ENCODE data around the gene C22orf15.

DNA sequence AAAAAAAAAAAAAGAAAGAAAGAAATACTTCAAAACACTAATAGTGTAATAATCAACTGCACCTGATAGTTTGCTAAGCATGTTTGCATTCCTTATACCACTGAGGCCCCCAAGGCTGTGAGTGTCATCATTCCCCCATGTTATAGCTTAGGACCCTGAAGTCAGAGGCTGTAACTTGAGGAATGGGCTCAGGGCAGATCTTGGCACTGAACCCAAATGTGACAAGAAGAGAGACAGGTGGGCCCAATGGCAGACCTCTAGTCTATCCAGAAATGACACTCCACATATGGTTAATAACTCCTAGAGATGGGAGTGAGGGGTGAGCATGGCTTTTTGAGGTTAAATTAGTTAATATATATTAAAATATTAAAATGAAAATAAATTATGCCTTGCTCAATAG, 25.1 kb upstream of the C22orf15 start:
- TF ChIP-seq, protein P1, sequence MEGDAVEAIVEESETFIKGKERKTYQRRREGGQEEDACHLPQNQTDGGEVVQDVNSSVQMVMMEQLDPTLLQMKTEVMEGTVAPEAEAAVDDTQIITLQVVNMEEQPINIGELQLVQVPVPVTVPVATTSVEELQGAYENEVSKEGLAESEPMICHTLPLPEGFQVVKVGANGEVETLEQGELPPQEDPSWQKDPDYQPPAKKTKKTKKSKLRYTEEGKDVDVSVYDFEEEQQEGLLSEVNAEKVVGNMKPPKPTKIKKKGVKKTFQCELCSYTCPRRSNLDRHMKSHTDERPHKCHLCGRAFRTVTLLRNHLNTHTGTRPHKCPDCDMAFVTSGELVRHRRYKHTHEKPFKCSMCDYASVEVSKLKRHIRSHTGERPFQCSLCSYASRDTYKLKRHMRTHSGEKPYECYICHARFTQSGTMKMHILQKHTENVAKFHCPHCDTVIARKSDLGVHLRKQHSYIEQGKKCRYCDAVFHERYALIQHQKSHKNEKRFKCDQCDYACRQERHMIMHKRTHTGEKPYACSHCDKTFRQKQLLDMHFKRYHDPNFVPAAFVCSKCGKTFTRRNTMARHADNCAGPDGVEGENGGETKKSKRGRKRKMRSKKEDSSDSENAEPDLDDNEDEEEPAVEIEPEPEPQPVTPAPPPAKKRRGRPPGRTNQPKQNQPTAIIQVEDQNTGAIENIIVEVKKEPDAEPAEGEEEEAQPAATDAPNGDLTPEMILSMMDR (conservative IDR thresholded peaks at IDR 0.05), result no peak
- TF ChIP-seq EZH2 (IDR thresholded peaks at IDR 0.05; ENCODE audit: low read depth), result no peak
